ENCODE data around the gene MAML2.

GRCh38 chr11:96356848-96357247, 13.9 kb upstream of the MAML2 start:
- TF ChIP-seq CTCF (IDR thresholded peaks at IDR 0.05) (no peak), RCOR1 (IDR thresholded peaks at IDR 0.05; ENCODE audit: low read length) (no peak), GABPA (IDR thresholded peaks at IDR 0.05; ENCODE audit: low read depth) (no peak), CHD2 (IDR thresholded peaks at IDR 0.05; ENCODE audit: low read length, partially characterized antibody) (no peak), MAX (IDR thresholded peaks at IDR 0.05; ENCODE audit: low read depth) (no peak), PBX3 (IDR thresholded peaks at IDR 0.05) (no peak), POLR2AphosphoS5 (IDR thresholded peaks at IDR 0.05; ENCODE audit: low read depth, low read length) (no peak)
- TF ChIP-seq, protein P1, sequence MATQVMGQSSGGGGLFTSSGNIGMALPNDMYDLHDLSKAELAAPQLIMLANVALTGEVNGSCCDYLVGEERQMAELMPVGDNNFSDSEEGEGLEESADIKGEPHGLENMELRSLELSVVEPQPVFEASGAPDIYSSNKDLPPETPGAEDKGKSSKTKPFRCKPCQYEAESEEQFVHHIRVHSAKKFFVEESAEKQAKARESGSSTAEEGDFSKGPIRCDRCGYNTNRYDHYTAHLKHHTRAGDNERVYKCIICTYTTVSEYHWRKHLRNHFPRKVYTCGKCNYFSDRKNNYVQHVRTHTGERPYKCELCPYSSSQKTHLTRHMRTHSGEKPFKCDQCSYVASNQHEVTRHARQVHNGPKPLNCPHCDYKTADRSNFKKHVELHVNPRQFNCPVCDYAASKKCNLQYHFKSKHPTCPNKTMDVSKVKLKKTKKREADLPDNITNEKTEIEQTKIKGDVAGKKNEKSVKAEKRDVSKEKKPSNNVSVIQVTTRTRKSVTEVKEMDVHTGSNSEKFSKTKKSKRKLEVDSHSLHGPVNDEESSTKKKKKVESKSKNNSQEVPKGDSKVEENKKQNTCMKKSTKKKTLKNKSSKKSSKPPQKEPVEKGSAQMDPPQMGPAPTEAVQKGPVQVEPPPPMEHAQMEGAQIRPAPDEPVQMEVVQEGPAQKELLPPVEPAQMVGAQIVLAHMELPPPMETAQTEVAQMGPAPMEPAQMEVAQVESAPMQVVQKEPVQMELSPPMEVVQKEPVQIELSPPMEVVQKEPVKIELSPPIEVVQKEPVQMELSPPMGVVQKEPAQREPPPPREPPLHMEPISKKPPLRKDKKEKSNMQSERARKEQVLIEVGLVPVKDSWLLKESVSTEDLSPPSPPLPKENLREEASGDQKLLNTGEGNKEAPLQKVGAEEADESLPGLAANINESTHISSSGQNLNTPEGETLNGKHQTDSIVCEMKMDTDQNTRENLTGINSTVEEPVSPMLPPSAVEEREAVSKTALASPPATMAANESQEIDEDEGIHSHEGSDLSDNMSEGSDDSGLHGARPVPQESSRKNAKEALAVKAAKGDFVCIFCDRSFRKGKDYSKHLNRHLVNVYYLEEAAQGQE (IDR thresholded peaks at IDR 0.05; ENCODE audit: low read depth, low read length), result no peak
- TF ChIP-seq, protein P2, sequence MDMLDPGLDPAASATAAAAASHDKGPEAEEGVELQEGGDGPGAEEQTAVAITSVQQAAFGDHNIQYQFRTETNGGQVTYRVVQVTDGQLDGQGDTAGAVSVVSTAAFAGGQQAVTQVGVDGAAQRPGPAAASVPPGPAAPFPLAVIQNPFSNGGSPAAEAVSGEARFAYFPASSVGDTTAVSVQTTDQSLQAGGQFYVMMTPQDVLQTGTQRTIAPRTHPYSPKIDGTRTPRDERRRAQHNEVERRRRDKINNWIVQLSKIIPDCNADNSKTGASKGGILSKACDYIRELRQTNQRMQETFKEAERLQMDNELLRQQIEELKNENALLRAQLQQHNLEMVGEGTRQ (IDR thresholded peaks at IDR 0.05; ENCODE audit: borderline replicate concordance, low read depth, low read length), result no peak

All from SK-N-SH (cell line).